Measurements from ENCODE around the gene MMP17.

Gene MMP17

DNA sequence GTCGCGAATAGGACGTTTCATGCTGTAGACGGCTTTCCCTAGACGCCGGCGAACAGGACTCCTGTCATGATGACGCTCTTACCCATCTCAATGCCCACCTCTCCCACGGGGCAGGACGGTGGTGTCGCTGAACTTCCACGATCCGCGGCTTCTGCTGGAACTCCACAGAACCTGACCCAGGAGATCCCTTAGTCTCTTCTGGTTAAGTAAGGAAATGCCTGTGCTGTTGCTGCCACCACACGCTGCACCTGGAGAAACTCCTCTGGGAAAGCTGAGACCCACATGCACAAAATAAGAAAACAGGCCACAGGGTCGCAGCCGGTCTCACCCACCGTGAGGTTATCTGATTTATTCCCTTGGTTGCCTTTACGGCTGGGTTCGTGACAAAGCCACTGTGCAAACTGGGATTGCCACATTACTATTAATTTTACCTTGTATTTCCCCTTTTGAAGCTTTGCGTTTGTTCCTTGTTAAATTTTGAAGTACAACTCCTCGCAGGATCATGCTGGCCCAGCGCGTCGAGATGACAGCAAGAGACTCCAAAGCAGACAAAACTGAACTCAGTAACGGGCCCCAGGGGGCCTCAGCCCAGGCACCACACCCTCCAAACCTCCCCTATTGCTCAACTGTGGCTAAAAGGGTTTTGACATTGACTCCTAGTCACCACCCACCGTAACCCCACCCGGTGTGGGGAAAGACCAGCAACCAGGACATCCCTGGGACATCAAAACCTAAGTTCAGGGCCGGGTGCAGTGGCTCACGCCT lies 9.2 kb upstream of the MMP17 start:
- no peak overlapping the region for H3K27ac ChIP-seq (ENCODE audit: extremely low read depth, low read depth, low read length)
- H3K9me3 ChIP-seq (ENCODE audit: control insufficient read depth, insufficient read depth, low read depth, low read length), result no peaks in the 10 kb centered on the region
- H3K36me3 ChIP-seq (ENCODE audit: control insufficient read depth in 2 of 2, insufficient read depth in 1 of 2, low read length in 2 of 2), result no peaks in the 10 kb centered on the region
- CTCF ChIA-PET, result interaction anchor here (0.6 to 0.7 kb wide), 3 partner anchors 68 to 332 kb away, joined by 3 read pairs; no protein-coding TSS in a partner anchor
- no peak for TF ChIP-seq KLF8 (tag by site-specific recombination; IDR thresholded peaks at IDR 0.05)
- no peak for TF ChIP-seq ZNF324 (tag by site-specific recombination; IDR thresholded peaks at IDR 0.05)
- TF ChIP-seq ZIC2 (tag by site-specific recombination; IDR thresholded peaks at IDR 0.05), result 0 out of 2 replicates have a peak, but pooled peaks have one; percentile 9
- TF ChIP-seq KLF1 (tag by site-specific recombination; IDR thresholded peaks at IDR 0.05), result peak; percentile 85
- no peak for TF ChIP-seq ZNF791 (tag by site-specific recombination; IDR thresholded peaks at IDR 0.05)
- H3K4me1 ChIP-seq (ENCODE audit: control insufficient read depth, insufficient read depth, low read length), result no peaks in the 10 kb centered on the region
- POLR2A ChIA-PET, result no interaction called here
- H3K4me3 ChIP-seq (ENCODE audit: low read depth, low read length), result no peak overlapping the region

DNA sequence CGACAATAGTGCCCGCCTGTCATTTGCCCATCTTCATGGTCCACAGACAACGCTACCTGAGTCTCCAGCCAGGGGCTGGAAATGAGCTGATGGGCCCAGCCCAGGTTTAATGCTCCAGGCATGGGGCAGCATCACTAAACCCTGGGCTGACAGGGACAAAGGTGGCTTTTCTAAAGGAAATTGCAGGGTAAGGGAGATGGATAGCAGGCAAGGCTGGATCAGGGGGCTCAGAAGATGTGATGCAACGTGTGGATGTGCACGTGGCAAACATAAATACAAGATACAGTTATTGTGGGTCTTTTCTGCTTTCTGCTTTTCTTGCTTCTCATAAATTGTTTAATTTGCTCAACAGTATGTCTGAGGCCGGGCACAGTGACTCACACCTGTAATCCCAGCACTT lies 3.7 kb upstream of the MMP17 start:
- no peak for TF ChIP-seq ZEB2 (tag by site-specific recombination; IDR thresholded peaks at IDR 0.05)
- Histone ChIP-seq H3K36me3 (ENCODE audit: control insufficient read depth in 2 of 2, insufficient read depth in 1 of 2, low read length in 2 of 2) (no peaks in the 10 kb centered on the region), H3K4me3 (ENCODE audit: low read depth, low read length) (no peak overlapping the region), H3K27ac (ENCODE audit: extremely low read depth, low read depth, low read length) (no peak overlapping the region), H3K4me1 (ENCODE audit: control insufficient read depth, insufficient read depth, low read length) (no peaks in the 10 kb centered on the region; the same call in 1 of the 2 replicates), H3K9me3 (ENCODE audit: control insufficient read depth, insufficient read depth, low read depth, low read length) (no peaks in the 10 kb centered on the region)
- ChIA-PET POLR2A (no interaction called here), CTCF (no interaction called here)

DNA sequence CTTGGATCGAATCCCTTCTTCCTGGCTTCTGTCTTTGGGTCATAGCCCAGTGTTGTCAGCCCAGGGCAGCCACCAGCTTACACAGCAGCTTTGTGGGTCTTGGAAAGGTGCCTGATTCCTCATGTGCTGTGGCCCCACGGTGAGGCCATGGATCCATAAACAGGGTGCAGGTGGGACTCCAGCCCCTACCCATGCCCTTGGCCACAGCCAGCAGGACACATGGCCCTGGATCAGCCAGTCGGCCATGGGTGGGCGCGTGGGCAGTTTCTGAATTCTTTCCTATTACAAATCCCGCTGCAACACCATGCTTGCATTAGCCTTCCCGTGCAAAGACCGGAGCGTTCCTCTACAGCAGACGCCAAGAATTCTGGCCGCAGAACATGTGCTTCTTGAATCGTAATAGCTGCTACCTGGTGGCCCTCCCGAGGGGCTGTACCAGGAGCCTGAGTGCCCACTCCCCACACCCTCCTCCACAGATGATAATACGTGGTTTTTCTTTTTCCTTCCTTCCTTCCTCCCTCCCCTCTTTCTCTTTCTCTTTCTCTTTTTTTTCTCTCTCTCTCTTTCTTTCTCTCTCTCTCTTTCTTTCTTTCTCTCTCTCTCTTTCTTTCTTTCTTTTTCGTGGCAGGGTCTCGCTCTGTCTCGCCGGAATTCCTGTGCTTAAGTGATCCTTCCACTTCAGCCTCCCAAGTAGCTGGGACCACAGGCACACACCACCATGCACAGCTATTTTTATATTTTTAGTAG lies 2.9 kb upstream of the MMP17 start:
- Histone ChIP-seq H3K9me3 (ENCODE audit: control insufficient read depth, insufficient read depth, low read depth, low read length) (no peaks in the 10 kb centered on the region), H3K27ac (ENCODE audit: extremely low read depth, low read depth, low read length) (no peak overlapping the region), H3K36me3 (ENCODE audit: control insufficient read depth in 2 of 2, insufficient read depth in 1 of 2, low read length in 2 of 2) (no peaks in the 10 kb centered on the region), H3K4me1 (ENCODE audit: control insufficient read depth, insufficient read depth, low read length) (no peaks in the 10 kb centered on the region; the same call in 1 of the 2 replicates), H3K4me3 (ENCODE audit: low read depth, low read length) (no peak overlapping the region)
- ChIA-PET POLR2A (interaction anchor here (0.6 kb wide), 1 partner anchor 41 kb away, joined by 3 read pairs; no protein-coding TSS in a partner anchor), CTCF (interaction anchor here (0.6 to 0.8 kb wide), 2 partner anchors 371 to 693 kb away, joined by 3 to 5 read pairs; no protein-coding TSS in a partner anchor)
- TF ChIP-seq ZNF366 (tag by site-specific recombination; conservative IDR thresholded peaks at IDR 0.05), result peak; percentile 81
- TF ChIP-seq ZFHX2 (tag by site-specific recombination; conservative IDR thresholded peaks at IDR 0.05), result no peak
- peak; percentile 48; the same call in 1 of the 2 replicates for TF ChIP-seq ZNF596 (tag by site-specific recombination; IDR thresholded peaks at IDR 0.05)

DNA sequence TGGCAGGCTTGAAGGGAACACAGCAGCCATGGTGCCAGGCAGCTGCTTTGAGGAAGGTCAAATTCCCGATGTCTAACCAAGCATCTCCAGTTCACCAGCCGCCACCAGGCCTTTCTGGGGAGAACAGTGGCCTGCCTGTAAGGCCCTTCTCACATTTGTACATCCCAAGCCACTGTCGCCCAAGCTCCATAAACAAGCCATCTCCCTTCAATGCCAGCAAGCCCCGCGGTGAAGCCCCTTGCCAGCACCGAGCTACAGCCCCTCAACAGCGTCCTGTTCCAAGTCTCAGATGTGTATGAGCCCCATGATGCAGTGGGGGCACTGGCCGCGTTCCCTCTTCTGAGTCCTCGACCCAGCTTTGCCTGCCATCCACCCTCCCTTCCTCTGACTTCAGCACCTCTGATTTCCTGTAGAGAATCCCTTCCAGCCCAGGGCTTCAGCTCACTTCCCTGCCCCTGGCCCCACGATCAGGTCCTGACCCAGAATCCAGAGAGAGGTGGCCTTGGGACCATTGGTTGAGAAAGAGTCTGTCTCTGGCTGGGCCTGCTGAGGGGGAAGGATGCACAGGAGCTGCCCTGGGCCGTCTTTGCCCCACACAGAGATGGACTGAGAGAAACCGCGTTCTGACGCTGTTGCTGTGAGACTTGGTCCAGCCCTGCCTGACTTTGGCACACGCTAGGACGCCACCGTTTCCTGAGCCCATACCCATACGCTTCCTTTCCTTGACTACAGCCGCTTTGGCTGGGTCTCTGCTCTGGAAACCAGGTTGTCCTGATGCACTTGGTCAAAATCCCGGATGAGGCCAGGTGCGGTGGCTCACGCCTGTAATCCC lies 1.9 kb upstream of the MMP17 start:
- Histone ChIP-seq H3K4me3 (ENCODE audit: low read depth, low read length) (no peak overlapping the region), H3K4me1 (ENCODE audit: control insufficient read depth, insufficient read depth, low read length) (peaks cover 6% of the 10 kb centered on the region; the same call in 1 of the 2 replicates), H3K27ac (ENCODE audit: extremely low read depth, low read depth, low read length) (no peak overlapping the region), H3K36me3 (ENCODE audit: control insufficient read depth in 2 of 2, insufficient read depth in 1 of 2, low read length in 2 of 2) (no peaks in the 10 kb centered on the region), H3K9me3 (ENCODE audit: control insufficient read depth, insufficient read depth, low read depth, low read length) (no peaks in the 10 kb centered on the region)
- POLR2A ChIA-PET, result interaction anchor here (0.6 kb wide), 1 partner anchor 42 kb away, joined by 3 read pairs; no protein-coding TSS in a partner anchor
- CTCF ChIA-PET, result interaction anchor here (0.6 to 0.8 kb wide), 2 partner anchors 372 to 694 kb away, joined by 3 to 5 read pairs; no protein-coding TSS in a partner anchor
- TF ChIP-seq HOXD13 (CRISPR knock-in tag; IDR thresholded peaks at IDR 0.05; ENCODE audit: borderline replicate concordance), result no peak
- TF ChIP-seq ZNF211 (tag by site-specific recombination; IDR thresholded peaks at IDR 0.05; ENCODE audit: low read depth), result no peak
- TF ChIP-seq ZNF518A (tag by site-specific recombination; conservative IDR thresholded peaks at IDR 0.05; ENCODE audit: low read depth), result no peak
- no peak for TF ChIP-seq ZNF354C (tag by site-specific recombination; IDR thresholded peaks at IDR 0.05; ENCODE audit: borderline replicate concordance, low read depth)
- TF ChIP-seq HOXA7 (CRISPR knock-in tag; IDR thresholded peaks at IDR 0.05; ENCODE audit: borderline replicate concordance), result no peak
- no peak for TF ChIP-seq YY2 (tag by site-specific recombination; IDR thresholded peaks at IDR 0.05)
- no peak for TF ChIP-seq ZNF830 (tag by site-specific recombination; IDR thresholded peaks at IDR 0.05; ENCODE audit: low read depth)
- TF ChIP-seq OVOL3 (tag by site-specific recombination; IDR thresholded peaks at IDR 0.05), result no peak
- no peak for TF ChIP-seq MYNN (tag by site-specific recombination; IDR thresholded peaks at IDR 0.05; ENCODE audit: borderline replicate concordance)
